Esophagus muscularis mucosa (tissue), 3 donors: ENCODE measurements around the gene CEP131.

Experiments
- EP300 ChIP-seq: sonication (generic); formaldehyde crosslinking; IDR thresholded peaks from one replicate; pipeline ENCODE4 v1.6.1; 2017; ENCODE audit warnings: antibody characterized with exemption
- TF ChIP-seq, protein P1 (sequence below), 3 experiments: fragments of 200-600 bp in 2 of 3; fragments of 450-650 bp in 1 of 3; sonication (generic) in 2 of 3; IDR thresholded peaks; one replicate each; pipeline ENCODE4 v1.5.1; 2017 to 2019; ENCODE audit warnings: antibody characterized with exemption in 3 of 3, mild to moderate bottlenecking in 2 of 3, moderate library complexity in 1 of 3

DNA sequence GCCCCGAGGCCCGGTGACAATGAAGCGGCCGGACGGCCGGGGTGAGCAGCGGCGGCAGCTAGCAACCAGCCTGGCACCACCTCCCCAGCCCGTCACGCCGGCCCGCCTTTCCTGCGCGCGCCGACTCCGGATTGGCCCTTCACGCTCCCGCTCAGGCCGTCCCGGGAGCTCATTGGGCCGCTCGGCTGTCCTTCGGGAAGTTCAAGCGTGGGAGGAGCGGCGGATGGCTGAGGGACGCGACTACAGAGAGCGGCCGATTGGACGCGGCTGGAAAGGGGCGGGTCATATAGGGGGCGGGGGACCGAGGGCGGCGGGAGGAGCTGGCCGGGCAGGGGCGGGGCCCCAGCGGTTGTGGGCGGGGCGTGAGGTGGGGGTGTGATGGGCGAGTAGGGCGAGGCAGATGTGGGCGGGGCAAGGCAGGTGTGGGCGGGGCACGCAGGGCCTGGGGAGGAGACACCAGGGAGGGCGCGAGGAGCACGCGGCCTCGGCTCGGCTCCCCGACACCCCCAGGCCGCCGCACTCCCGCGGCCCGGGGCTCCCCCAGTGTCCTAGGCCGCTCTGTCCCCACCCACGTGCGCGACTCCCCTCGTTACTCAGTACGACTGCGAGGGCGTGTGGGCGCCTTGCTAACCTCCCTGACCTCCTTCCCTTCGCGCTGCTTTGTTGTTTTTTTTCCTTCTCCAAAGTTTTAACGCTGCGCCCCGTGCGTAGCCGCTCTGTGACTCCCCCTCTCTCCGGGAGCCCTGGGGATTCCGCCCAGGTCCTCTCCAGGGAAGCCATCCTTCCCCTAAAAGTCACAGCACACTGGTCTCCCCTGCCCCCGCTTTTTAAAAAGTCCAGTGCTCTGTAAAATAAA, at the start of gene CEP131:
- TF ChIP-seq, protein P1, sequence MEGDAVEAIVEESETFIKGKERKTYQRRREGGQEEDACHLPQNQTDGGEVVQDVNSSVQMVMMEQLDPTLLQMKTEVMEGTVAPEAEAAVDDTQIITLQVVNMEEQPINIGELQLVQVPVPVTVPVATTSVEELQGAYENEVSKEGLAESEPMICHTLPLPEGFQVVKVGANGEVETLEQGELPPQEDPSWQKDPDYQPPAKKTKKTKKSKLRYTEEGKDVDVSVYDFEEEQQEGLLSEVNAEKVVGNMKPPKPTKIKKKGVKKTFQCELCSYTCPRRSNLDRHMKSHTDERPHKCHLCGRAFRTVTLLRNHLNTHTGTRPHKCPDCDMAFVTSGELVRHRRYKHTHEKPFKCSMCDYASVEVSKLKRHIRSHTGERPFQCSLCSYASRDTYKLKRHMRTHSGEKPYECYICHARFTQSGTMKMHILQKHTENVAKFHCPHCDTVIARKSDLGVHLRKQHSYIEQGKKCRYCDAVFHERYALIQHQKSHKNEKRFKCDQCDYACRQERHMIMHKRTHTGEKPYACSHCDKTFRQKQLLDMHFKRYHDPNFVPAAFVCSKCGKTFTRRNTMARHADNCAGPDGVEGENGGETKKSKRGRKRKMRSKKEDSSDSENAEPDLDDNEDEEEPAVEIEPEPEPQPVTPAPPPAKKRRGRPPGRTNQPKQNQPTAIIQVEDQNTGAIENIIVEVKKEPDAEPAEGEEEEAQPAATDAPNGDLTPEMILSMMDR (IDR thresholded peaks at IDR 0.05) = no peak
- no peak for TF ChIP-seq EP300
